Fibroblast of mammary gland (primary cell): Measurements from ENCODE around the gene BCL7B.
"Not testable (repeated sequence)": the region's sequence is repeated elsewhere in the genome, so short reads cannot be mapped to it uniquely, and the experiment has no call there.

ENCODE experiments used
- DNase-seq: peaks from one replicate; pipeline ENCODE4 v3.0.0-alpha.2; 2010; ENCODE audit warnings: low read depth
- H3K4me3 ChIP-seq: 2 replicates; pipeline ENCODE4 v1.5.1; 2011; ENCODE audit warnings: low read depth, mild to moderate bottlenecking, low read length, moderate library complexity; ENCODE audit not compliant: control insufficient read depth
- TF ChIP-seq, protein P1 (sequence below): conservative IDR thresholded peaks from 2 replicates; pipeline ENCODE4 v1.5.1; 2011; ENCODE audit warnings: low read depth, low read length, inconsistent platforms; ENCODE audit not compliant: control insufficient read depth, insufficient read depth

Gene BCL7B

DNA sequence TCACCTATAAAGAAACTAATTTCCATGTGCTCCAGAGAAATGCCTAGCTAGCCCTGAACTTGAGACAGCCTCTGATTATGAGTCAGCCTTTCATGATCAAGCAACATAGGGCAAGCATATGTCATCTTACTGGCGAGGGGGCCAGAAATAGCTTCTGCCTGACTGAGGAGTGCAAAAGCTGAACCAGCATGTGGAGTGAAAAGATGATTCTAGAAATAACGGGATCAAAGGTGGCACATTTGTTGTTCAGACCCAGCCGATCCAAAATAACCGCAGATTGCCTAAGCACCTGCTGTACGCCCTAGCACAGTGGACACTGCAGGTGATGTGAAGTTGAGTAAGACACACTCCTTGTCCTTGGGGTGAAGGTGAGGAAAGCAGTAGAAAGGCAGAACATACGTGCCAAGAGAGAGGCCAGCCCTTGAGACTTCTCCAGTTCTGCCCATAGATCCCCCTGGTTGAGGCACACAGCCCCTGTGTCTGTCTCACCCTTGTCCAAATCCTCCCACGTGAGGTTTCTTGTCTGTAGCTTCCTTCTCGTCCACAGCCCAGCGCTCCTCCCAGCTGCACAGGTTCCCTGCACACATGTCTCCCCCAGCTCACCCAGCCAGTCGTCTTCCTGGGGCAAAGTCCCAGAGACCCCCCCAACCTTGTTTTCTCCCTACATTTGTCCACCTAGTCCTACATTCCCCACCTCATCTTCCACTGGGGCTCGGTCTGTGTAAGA lies 2.8 kb upstream of the BCL7B start:
- TF ChIP-seq, protein P1, sequence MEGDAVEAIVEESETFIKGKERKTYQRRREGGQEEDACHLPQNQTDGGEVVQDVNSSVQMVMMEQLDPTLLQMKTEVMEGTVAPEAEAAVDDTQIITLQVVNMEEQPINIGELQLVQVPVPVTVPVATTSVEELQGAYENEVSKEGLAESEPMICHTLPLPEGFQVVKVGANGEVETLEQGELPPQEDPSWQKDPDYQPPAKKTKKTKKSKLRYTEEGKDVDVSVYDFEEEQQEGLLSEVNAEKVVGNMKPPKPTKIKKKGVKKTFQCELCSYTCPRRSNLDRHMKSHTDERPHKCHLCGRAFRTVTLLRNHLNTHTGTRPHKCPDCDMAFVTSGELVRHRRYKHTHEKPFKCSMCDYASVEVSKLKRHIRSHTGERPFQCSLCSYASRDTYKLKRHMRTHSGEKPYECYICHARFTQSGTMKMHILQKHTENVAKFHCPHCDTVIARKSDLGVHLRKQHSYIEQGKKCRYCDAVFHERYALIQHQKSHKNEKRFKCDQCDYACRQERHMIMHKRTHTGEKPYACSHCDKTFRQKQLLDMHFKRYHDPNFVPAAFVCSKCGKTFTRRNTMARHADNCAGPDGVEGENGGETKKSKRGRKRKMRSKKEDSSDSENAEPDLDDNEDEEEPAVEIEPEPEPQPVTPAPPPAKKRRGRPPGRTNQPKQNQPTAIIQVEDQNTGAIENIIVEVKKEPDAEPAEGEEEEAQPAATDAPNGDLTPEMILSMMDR, result no peak
- DNase-seq, result peak; percentile 90
- H3K4me3 ChIP-seq, result no peak overlapping the region

DNA sequence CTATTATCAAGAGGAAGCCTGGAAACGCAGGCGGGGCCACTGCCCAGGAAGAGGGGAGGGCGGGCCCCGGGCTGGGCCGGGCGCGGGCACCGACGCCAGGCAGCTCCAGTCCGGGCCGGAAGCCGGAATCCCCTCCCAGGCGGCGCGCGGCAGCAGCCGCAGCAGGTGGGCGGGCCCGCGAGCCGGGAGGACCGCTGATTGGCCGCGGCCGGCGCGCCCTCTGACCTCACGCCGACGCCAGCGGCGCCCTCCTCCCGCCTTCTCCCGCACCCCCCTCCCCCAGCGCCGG lies 438 bp downstream of the BCL7B start:
- peak overlapping the region; percentile 90 for H3K4me3 ChIP-seq
- peak; percentile 85 for DNase-seq
- TF ChIP-seq, protein P1, result no peak

DNA sequence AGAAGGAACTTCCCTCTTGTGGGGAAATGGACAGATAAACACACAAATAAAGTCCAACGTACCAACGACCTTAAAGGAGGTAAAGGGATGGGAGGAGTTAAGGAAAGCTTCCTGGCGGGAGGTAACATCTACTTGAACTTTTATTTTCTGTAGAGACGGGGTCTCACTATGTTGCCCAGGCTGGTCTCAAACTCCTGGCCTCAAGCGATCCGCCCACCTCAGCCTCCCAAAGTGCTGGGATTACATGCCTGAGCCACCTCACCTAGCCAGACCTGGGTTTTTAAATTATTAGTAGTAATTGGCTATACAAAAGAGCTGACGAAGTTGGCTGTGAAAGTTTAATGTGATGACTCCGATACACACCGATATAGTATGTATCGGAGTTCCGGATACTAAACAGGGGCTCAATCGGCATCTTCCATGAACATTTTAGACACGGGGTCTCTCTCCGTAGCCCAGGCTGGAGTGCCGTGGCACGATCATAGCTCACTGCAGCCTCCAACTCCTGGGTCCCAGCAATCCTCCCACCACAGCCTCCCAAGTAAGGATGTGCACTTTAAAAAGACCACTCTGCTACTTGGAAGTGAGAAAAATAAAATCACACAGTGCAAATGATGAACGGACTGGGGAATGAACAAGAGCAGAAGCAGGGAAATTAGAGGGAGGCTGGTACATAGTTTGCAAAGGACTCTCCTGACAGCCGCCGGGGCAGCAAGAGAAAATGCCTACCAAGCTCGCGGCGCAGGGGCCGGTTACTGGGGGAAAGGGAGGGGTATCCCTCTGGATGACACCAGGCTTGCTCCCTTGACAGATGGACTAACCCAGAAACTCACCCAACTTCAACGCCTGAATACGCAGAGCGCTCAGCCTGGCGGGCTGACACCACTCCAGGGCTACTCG lies 1.0 kb downstream of the BCL7B start:
- TF ChIP-seq, protein P1, result no peak
- peak overlapping the region; percentile 90 for H3K4me3 ChIP-seq
- DNase-seq, result no peak

DNA sequence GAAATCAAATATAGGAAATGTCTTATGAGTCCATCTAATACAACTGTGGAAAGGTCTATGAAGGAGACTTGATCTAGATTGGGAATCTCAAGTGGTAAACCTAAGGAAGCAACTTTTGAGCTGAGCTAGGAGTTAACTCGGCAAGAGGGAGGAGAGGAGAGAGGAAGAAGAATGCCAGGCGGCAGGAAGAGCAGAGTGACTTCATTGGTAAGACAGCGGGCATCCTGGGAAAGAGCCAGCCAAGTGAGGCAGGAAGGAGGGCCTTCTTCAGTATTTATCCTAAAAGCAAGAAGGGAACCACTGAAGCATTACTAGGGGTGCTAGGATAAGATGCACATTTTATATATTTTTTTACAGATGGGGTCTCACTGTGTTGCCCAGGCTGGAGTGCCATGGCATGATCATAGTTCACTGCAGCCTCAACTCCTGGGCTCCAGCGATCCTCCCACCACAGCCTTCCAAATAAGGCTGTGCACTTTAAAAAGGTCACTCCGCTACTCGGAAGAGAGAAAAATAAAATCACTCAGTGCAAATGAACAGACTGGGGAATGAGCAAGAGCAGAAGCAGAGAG lies 2.0 kb downstream of the BCL7B start:
- DNase-seq, result no peak
- no peak overlapping the region for H3K4me3 ChIP-seq
- TF ChIP-seq, protein P1, result no peak

DNA sequence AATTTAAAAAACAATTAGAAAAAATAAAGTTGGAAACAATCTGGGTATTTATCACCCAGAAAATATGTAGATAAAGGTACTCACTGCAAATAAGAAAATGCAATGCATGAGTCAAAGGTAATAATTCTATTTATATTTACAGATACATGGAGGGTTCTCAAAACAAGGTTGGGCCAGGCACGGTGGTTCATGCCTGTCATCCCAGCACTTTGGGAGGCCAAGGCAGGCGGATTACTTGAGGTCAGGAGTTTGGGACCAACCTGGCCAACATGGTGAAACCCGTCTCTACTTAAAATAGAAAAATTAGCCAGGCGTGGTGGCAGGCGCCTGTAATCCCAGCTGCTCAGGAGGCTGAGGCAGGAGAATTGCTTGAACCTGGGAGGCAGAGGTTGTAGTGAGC lies 7.4 kb downstream of the BCL7B start:
- DNase-seq, H3K4me3 ChIP-seq: not testable (repeated sequence)

DNA sequence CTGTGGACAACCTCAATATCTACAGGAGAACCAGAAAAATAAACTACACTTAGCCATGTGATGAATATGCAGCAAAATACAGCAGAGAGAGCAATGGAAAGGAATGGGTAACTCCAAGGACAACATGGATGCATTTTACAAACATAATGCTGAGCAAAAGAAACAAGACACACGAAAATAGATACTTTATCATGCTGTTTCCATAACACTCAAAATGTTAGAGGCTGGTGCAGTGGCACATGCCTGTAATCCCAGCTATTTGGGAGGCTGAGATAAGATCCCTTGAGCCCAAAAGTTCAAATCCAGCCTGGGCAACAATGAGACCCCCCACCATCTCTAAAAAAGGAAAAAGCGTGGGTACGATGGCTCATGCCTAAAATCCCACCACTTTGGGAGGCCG lies 8.3 kb downstream of the BCL7B start:
- DNase-seq, result no peak

More for the DNA sequence above, 8.3 kb downstream of the BCL7B start:
- TF ChIP-seq, protein P1, result no peak
- no peak overlapping the region for H3K4me3 ChIP-seq
